Measurements from ENCODE around the gene CYSTM1.

- no peak for TF ChIP-seq CTCF (IDR thresholded peaks at IDR 0.05)
- no peak for TF ChIP-seq POLR2AphosphoS5 (IDR thresholded peaks at IDR 0.05)
Observed at GRCh38 chr5:140185409-140185808, 10.4 kb downstream of the CYSTM1 start.
